ENCODE results near the gene KAT6B. TPM values are rescaled to one million over a fixed set of nuclear protein-coding genes. Genes with fewer than 3 reads are reported as not detected.
A peak's percentile ranks its signal among the peaks of the same experiment; 100 is the strongest.

KAT6B gene
- total RNA-seq, 4 donors from 2014 or later, result 50.0 to 75.8 (median 57.5) TPM

GRCh38 chr10:74799721-74800221, 26.6 kb upstream of the KAT6B start:
- no peak for DNase-seq (ENCODE audit: extremely low spot score)
- Histone ChIP-seq H3K36me3 (no peaks in the 10 kb centered on the region), H3K4me1 (peaks cover 0 to 13% (median 11%) of the 10 kb centered on the region in 4 donors), H3K27me3 (no peaks in the 10 kb centered on the region), H3K9me3 (no peaks in the 10 kb centered on the region), H3K4me3 (no peak overlapping the region), H3K27ac (replicated peaks in 1 of 4) (peak overlapping the region in 1 of 4 donors; percentile 9)
- WGBS, result 11% methylated on average over 5 of the region's 5 CpGs
- intact Hi-C loops (cut with DNase I), result no loop called here
- TF ChIP-seq POLR2AphosphoS5 (IDR thresholded peaks at IDR 0.05) (peak in 1 of 2 donors; percentile 50), POLR2A (IDR thresholded peaks at IDR 0.05; ENCODE audit: low read depth) (no peak), EP300 (IDR thresholded peaks at IDR 0.05) (no peak), CTCF (IDR thresholded peaks at IDR 0.05) (no peak)

- intact Hi-C loops (cut with DNase I), result no loop called here
- no peak overlapping the region for H3K4me3 ChIP-seq
- WGBS, result 96% methylated on average over 2 of the region's 2 CpGs
- no peaks in the 10 kb centered on the region for H3K36me3 ChIP-seq
- no peak for DNase-seq (ENCODE audit: extremely low spot score)
- H3K4me1 ChIP-seq, result peaks cover 0 to 13% (median 11%) of the 10 kb centered on the region in 4 donors
- H3K27ac ChIP-seq (replicated peaks in 1 of 4), result no peak overlapping the region
- H3K27me3 ChIP-seq, result no peaks in the 10 kb centered on the region
- TF ChIP-seq POLR2AphosphoS5 (IDR thresholded peaks at IDR 0.05), result no peak
- no peaks in the 10 kb centered on the region for H3K9me3 ChIP-seq
Measured at GRCh38 chr10:74801447-74801846, 25.0 kb upstream of the KAT6B start.

- H3K4me1 ChIP-seq, result no peaks in the 10 kb centered on the region
- no peak for DNase-seq (ENCODE audit: extremely low spot score)
- no peaks in the 10 kb centered on the region for H3K36me3 ChIP-seq
- no peak overlapping the region for H3K4me3 ChIP-seq
- H3K27ac ChIP-seq (replicated peaks in 1 of 4), result no peak overlapping the region
- peaks cover 0 to 4% (median 0%) of the 10 kb centered on the region in 4 donors for H3K9me3 ChIP-seq
- 93% methylated on average over 4 of the region's 4 CpGs for WGBS
- H3K27me3 ChIP-seq, result no peaks in the 10 kb centered on the region
- intact Hi-C loops (cut with DNase I), result no loop called here
- TF ChIP-seq POLR2A (IDR thresholded peaks at IDR 0.05; ENCODE audit: low read depth) (no peak), POLR2AphosphoS5 (IDR thresholded peaks at IDR 0.05) (no peak), CTCF (IDR thresholded peaks at IDR 0.05) (no peak), EP300 (IDR thresholded peaks at IDR 0.05) (no peak)
Measured at GRCh38 chr10:74808501-74808900, 17.9 kb upstream of the KAT6B start.

GRCh38 chr10:74810087-74810486, 16.3 kb upstream of the KAT6B start:
- intact Hi-C loops (cut with DNase I), result no loop called here
- Histone ChIP-seq H3K27me3 (no peaks in the 10 kb centered on the region), H3K4me1 (no peaks in the 10 kb centered on the region), H3K9me3 (peaks cover 0 to 4% (median 0%) of the 10 kb centered on the region in 4 donors), H3K36me3 (no peaks in the 10 kb centered on the region), H3K4me3 (no peak overlapping the region), H3K27ac (replicated peaks in 1 of 4) (no peak overlapping the region)
- TF ChIP-seq CTCF (IDR thresholded peaks at IDR 0.05) (no peak), POLR2AphosphoS5 (IDR thresholded peaks at IDR 0.05) (no peak)
- 98% methylated on average over 2 of the region's 2 CpGs for WGBS
- no peak for DNase-seq (ENCODE audit: extremely low spot score)

GRCh38 chr10:74813381-74814259, 12.8 kb upstream of the KAT6B start:
- H3K27ac ChIP-seq (replicated peaks in 1 of 4), result no peak overlapping the region
- no peaks in the 10 kb centered on the region for H3K27me3 ChIP-seq
- TF ChIP-seq EP300 (IDR thresholded peaks at IDR 0.05) (no peak), CTCF (IDR thresholded peaks at IDR 0.05) (no peak), POLR2AphosphoS5 (IDR thresholded peaks at IDR 0.05) (no peak), POLR2A (IDR thresholded peaks at IDR 0.05; ENCODE audit: low read depth) (no peak)
- peaks cover 0 to 4% (median 0%) of the 10 kb centered on the region in 4 donors for H3K9me3 ChIP-seq
- peak overlapping the region in 1 of 4 donors; percentile 15 for H3K4me3 ChIP-seq
- H3K4me1 ChIP-seq, result no peaks in the 10 kb centered on the region
- intact Hi-C loops (cut with DNase I), result no loop called here
- 78% methylated on average over 26 of the region's 53 CpGs for WGBS
- no peaks in the 10 kb centered on the region for H3K36me3 ChIP-seq
- DNase-seq (ENCODE audit: extremely low spot score), result no peak
